ENCODE measurements around the gene FRMD4A.

DNA sequence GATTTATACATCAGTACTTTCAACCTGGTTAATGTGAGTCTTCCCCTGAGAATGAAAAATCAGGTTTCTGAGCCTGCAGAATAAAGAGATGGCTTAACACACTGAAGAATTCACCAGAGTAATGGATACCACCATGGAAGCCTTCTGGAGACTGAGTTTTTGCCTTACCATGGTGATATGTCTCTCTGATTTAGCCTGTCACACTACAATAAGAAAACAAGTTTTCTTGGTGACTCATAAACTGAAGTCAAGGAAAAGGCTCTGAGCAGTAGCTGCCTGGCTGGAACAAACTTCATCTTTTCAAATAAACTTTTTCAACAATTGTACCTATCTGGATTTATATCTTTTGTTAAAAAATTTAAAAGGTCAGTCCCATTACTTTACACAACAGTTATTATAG is 515.0 kb downstream of the FRMD4A start:
- TF ChIP-seq, protein P1, sequence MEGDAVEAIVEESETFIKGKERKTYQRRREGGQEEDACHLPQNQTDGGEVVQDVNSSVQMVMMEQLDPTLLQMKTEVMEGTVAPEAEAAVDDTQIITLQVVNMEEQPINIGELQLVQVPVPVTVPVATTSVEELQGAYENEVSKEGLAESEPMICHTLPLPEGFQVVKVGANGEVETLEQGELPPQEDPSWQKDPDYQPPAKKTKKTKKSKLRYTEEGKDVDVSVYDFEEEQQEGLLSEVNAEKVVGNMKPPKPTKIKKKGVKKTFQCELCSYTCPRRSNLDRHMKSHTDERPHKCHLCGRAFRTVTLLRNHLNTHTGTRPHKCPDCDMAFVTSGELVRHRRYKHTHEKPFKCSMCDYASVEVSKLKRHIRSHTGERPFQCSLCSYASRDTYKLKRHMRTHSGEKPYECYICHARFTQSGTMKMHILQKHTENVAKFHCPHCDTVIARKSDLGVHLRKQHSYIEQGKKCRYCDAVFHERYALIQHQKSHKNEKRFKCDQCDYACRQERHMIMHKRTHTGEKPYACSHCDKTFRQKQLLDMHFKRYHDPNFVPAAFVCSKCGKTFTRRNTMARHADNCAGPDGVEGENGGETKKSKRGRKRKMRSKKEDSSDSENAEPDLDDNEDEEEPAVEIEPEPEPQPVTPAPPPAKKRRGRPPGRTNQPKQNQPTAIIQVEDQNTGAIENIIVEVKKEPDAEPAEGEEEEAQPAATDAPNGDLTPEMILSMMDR (IDR thresholded peaks at IDR 0.05): no peak
- no peak for TF ChIP-seq POLR2A (IDR thresholded peaks at IDR 0.05)
